GM19238 (cell line): ENCODE data around the gene JAK1.
"Not testable (repeated sequence)": the region's sequence is repeated elsewhere in the genome, so short reads cannot be mapped to it uniquely, and the experiment has no call there.

ENCODE experiments used
- DNase-seq: peaks from one replicate; pipeline ENCODE4 v3.0.0; 2011; ENCODE audit warnings: low spot score; ENCODE audit not compliant: insufficient read length

JAK1 gene

DNA sequence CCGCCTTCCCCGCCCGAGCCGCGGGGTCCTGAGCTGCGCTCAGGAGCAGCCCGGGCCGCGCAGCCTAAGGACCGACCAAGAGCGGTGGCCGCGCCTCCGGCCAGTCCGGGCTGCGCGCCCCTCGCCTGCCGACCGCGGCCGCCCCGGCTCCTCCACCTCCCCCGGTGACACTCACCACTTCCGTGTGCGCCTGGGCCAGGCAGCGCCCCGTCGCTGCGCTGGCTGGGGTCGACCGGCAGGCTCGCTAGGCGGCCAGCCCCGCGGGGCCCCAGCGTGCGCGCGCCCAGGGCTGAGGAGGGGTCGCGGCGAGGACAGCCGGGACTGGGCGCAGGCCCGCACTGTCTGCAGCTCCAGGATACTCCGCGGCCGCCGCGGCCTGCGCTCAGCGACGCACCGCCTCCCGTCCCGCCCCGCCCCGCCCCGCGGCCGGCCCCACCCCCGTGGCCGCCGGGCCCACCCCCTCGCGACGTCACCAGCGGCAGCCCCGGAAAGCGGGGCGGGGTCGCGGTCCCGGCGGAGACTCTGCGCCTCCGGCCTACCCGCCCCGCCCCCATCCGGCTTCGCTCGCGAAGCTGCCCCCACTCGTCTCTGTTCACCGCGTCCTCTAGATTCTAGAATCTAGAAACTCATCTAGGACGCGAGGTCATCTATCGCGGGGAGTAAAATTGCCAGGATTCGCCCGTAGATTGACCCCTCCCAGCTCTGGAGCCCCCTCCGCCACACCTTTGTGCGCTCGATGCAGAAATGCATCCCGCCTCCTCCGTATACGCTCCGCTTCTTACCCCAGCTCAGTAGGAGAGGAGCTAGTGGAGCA lies at the start of gene JAK1:
Gene JAK1 (minus strand): TSS at position 392 of the 814 bp plus-strand sequence. CDS start 80,285 bp downstream, outside the sequence.
- DNase-seq, result peak; percentile 94

DNA sequence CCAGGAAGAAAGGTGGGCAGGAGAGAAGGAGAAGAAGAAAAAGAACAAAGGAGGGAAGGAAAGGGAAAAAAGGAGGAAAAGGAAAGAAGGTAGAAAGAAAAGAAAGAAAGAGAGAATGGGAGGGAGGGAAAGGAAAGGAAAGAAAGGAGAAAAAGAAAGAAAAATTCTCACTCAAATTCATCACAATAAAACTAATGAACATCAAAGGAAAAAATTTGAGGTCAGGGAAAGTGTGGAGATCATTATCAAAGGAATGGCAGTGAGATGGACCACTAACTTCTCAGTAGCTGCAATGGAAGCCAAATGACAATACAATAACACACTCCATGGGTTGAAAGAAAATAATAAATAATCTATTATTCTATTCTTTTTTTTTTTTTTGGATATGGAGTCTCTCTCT lies 48.0 kb upstream of the JAK1 start:
- DNase-seq, result no peak

DNA sequence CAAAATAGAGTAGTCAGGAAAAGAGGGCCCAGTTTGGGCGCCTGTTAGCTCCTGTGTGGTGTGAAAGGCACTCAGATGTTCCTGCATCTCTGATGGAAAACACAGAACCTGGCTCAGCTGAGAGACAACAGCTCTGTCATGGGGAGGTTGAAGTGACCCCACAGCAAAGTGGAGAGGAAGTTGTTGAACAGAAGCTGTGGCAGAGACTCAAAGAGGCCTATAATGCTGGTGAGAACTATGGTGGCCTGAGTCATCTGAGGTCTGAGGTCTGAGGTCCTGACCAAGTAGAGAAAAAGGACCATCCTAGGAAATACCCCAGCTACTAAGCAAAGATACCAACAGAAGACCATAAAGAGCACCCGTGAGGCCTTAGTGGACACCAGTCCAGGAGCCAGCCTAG lies 45.6 kb upstream of the JAK1 start:
- no peak for DNase-seq

DNA sequence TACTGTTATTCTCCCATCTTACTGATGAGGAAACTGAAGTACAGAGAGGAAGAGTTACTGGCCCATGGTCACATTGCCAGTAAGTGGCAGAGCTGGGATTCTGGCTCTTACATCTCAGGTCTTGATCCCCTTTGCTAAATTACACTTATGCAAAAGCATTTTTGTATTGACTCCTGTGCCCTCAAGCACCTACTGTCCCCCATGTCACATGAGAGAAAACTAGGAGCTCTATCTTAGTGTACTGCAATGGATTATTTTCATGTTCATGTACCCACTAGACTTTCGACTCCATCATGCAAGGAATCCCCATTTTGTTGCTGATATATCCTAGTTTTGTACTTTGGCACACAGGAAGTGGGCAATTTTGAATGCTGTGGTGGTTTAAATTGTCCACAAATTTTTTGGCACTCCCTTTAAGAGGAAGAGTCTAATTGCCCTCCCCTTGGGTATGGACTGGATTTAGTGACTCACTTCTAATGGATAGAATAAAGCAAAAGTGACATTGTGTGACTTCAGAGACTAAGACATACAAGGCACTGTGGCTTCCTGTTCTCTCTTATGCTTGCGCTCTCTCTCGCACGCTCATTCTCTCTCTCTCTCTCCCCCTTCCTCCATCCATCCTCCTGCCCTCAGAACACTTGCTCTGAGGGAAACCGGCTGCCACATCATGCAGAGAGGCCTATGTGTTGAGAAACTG lies 43.5 kb upstream of the JAK1 start:
- DNase-seq, result no peak

DNA sequence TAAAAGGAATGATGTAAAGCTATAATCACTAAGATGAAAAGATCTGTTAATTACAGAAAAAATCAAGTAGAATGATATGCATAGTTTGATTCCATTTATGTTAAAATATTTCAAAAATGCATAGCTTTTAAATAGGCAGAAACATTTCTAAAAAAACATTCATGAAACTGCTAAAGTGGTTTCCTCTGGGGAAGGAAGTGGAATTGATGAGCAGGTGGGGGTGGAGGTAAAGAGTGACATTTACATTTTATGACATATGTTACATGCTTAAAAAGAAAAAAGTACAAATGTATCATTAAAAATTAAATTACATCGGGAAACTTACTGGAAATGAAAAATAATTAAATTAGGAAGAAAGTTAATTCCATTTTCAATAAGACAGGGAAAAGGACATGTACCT lies 42.8 kb upstream of the JAK1 start:
- DNase-seq, result no peak

DNA sequence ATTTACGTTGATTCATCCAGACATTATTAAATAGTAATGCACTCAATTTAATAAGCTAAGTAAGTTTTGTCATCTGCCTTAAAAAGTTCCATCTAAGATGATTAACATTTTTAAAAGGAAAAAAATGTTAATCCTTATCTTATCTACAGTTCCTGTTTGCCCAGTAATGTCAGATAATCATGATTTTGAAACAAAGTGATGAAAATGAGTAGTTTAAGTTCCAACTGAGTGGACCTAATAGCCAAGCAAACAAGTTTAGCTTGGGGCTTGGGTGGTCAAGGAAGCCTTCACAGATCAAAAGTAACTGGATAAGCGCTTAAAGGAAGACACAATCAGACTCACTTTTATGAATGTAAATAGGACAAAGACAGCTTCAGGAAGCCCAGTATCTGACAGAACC lies 40.5 kb upstream of the JAK1 start:
- no peak for DNase-seq

DNA sequence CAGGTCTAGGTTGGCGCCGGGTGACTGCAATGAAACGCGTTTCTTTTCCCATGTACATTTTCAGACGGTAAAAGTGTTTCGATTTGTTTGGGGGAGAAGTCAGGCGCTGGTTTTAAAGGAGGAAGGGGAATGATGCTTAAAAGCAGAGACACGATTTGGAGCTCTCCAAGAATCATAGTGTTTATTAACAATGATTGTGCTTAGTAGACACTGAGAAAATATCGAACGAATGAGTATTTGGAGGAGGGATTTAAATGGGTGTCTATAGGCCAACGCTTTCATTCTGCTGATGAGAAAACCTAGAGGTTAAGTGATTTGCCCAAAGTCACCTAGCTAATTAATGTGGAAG lies 36.9 kb upstream of the JAK1 start:
- no peak for DNase-seq

DNA sequence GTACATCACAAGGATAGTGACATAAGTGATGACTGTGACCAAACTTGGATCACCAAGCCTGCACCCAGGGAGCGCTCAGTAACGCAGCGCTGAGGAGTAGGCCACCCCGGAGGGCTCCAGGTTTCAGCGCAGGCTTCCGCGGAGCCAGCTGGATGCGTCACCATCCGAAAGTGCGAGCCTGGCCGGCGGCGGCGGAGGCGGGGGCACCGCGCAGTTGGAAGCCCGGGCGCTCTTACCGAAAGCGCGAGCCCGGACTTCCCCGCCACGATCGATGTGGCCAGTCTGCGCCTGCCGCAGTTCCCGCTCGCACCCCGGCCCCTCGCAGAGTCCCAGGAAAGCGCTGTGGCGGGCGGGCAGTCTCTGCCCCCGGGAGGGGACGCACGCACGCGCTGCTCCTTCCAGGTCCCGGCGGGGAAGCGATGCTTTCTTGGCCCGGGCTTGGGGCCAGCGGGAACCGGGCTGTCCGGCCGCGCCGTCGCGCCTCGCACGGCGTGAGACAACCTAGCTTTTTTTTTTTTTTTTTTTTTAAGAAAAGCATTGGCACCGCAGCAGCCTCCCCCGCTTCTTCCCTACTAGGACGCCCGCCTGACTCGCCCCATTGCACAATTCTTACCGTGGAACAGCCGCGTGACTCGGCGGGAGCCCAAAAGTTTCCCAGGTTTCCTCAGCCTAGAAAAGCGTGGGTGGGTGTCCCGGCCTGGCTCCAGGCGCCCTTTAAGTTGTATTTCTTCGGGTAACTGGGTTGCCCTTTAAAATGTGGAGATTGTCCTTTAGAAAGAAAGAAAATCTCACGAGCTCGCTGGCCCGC lies 36.4 kb upstream of the JAK1 start:
- peak; percentile 10 for DNase-seq

DNA sequence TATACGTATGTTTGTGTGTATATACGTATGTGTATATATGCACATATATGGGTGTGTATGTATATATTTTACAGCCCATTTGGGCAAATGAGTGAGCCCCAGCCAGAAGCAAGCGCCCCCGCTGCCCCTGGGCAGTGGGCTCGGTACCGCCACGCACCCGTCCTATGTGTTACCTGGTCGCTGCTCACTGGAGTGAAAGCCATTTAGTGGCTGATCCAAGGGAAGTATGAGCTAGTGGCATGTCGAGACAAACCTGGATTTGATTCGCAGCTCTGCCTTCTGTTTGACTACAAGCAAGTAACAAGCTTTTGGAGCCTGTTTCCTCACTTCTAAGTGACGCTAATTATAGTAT lies 35.8 kb upstream of the JAK1 start:
- DNase-seq, result no peak

DNA sequence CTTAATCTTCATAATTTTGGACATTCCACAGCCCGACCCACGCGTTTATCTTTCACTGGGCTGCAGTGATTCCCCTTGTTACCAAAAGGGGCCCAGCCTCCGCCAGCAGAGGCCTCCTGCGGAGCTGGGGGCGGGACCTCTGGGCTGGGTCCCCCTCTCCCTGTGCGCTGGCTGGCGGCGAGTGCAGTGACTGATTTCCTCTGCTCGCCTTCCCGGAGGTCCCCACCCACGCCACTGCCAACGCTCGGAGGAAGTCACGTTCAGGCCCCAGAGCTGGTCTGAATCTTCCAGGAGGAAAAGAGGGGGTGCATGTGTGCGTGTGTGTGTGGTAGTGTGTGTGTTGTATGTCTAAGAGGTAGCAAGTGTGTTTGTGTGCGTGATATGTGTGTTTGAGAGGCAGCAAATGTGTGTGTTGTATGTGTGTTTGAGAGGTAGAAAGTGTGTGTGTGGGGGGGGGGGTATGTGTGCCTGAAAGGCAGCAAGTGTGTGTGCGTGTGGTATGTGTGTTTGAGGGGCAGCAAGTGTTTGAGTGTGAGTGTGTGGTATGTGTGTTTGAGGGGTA lies 35.0 kb upstream of the JAK1 start:
- DNase-seq, result peak; percentile 19

DNA sequence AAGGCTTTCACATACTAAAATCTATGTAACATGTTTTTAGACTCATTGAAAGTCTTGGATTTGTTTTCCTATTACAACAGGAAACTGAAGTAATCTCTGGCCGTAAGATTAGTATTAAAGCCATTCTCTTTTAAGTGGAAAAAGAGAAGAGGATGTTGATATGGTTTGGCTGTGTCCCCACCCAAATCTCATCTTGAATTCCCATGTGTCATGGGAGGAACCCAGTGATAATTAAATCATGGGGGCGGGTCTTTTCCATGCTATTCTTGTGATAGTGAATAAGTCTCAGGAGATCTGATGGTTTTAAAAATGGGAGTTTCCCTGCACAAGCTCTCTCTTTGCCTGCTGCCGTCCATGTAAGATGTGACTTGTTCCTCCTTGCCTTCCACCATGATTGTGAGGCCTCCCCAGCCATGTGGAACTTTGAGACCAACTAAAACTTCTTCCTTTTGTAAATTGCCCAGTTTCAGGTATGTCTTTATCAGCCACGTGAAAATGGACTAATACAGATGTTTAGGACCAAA lies 32.1 kb upstream of the JAK1 start:
- DNase-seq, result not testable (repeated sequence)

DNA sequence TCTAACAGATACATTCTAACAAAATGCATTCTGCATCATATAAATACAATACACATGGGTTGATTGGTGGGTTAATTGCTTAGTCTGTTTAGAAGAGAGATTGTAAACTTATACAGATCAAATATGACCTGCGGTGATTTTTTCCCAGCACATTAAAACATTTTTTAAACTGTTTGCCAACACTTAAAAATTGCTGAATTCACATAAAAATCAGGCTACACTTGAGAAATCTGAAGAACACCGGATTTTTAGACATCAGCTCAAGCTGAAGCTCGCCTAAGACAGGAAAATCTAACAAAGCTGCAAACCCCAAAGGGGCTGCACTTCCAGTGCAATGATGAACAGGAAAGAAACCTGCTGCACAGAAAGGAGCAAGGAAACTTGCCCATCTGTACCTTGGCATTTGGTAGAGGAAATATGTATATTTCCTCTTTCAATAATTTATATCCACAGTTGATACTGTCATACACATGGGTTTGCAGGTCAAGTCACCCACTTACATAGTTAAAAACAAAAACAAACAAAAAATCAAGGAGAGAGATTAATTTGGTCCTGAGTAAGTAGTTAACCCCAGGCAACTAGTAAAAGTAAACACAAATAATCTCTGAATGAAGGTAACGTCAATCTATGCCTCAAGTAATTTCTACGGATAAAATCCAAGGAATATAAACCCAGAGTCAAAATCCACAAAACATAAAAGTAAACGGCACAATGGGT lies 30.4 kb upstream of the JAK1 start:
- DNase-seq, result no peak

DNA sequence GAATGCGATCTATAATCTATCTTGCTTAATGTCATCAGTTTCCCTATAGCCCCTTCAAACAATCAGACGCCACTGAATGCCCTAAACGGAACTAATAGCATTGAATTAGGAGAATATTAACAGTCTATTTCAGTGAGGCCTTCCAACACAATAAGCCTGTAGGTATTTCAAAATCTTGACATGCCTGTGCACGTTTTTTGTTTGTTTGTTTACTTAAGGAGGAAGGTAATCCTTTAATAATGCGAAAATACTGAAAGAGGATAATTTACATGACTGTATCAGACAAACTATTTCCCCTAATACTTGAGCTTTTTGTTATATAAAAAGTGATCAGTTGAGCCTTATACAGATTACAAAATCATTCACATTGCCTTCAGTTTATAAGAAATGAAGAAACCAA lies 29.0 kb upstream of the JAK1 start:
- DNase-seq, result no peak

DNA sequence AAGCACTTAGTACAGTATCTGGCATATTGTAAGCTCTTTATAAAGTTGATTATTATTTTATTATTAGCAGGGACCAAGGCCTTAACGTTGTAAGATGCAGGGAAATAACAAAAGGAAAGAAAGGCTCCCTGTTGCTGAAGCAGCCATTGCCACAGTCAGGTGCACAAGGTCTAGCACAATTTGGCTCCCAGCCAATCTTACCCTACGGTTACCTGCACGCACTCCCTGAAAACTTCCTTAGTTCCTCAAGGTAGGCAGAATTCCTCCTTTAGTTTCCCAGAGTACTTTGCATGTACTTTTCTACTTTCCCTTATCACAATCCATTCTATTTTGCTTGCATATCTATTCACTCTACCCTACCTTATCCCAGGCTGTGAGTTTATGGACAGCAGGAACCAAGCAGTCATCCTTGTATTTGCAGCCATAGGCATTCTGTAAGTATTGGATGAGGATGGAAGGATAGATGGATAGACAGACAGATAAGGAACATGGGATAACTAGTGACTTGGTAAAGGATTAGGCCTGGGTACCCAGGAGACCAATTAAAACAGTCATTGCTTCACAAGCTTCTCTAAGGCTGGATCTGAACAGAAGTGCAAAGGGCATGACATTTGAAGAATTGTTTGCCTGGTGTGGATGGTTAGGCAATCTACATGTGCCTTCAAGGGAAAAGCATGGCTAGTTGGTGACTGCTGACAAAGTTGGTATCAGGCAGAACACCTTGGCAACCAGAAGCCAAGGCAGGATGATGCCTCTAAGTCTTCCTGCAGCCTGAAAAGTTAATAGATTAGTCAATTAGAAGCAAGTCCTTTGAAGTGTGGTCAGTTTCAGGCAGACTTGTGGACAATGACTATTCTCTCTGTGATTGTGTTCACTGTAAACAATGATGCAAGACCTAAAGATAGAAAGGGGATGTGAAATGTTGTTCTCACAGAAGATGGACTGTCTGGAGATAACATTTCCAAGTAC lies 20.8 kb upstream of the JAK1 start:
- DNase-seq, result no peak

DNA sequence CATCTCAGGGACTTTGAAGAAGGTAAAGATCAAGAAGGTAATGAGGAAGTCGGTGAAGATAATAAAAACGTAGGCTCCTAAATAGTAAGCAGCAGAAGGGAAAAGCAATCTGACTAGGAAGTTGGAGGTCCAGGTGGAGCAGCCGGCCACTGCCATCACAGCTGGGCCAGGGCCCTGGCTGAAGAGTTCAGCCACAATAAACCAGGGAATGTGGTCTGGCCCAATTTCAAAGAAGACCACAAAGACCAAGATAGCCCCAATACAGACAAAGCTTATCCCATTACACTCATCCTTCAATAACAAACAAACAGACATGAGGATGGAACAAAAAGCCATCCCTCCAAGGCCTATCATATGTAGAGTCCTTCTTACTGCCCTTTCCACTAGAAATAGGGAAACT lies 18.4 kb upstream of the JAK1 start:
- DNase-seq, result no peak

DNA sequence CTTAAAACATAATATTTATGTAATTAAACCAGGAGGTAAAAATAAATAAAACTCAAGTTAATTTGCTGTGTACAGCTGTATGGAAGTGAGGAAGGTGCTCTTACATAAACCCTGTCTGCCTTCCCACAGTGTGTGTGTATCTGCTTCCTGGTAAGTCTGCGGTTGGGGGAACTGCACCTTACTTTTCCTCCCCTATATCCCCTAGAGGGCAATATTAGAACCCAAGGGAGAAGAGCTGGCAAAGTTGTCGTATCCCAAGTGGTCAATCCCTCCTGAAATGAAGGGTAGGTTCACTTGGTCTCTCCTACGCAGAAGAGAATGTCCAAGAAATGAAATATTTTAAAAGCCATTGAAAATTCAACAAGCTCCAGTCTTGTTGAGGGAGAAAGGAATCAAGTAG lies 17.8 kb upstream of the JAK1 start:
- no peak for DNase-seq

DNA sequence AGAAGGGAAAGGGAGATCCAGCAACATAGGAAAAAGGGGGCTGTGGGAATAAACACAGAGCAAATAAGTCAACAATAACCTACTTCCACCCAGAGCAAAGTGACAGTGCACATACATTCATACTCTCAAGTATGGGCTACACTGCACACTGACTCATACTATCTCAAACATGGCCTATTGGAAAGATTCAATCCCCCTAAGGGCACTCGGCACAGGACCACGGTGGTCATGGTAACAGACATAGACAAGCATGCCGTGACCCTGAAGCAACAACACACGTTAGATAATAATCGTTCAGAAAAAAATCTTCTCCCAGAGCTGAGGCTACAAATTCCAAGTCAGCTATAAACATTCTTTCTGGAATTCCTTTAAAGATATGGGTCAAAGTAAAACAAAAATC lies 16.8 kb upstream of the JAK1 start:
- no peak for DNase-seq

DNA sequence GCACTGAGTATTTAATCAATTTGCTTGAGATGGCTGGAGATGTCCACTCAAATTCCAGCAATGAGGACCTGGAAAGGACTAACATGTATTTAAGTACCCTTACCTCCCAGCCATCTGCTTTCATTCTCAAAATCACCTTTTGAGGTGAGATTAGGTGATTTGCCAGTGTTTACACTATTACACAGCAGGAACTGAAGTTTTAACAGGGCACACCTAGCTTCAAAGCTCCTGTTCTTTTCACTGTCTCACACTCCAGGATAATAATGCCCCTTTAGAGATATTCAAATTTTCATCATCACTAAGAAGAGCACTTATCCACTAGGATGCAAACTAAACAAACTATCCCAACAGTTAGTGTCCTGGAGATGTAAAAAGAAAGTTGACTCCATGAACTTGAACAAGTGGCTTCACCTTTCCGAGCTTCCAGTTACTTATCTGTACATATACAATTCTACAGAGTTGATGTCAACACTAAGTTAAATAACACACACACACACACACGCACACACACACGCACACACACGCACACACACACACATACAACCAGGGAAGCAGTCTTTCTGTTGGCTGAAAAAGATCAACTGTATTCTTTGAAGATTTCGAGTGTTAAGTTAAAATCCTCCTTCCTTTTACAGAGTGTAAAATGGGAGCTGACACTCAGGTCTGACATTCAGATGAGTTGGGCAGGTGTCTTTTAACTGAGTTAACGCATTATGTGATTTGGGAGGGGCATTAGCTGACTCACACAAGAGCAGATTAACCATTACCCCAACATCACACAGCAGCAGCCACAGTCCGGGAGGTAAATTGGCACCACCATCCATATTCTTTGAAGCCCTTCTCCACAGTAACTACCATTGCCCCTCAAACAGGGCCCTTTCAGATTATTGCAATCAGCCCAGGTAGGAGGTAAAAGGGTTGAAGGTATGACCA lies 15.5 kb upstream of the JAK1 start:
- DNase-seq, result no peak
